ENCODE results near the gene CALM1.

CALM1 gene

GRCh38 chr14:90454041-90455000 is 57.5 kb downstream of the CALM1 start:
- no peak overlapping the region for H3K4me3 ChIP-seq (replicated peaks; ENCODE audit: low read depth, low read length)
- peak; percentile 45 for DNase-seq (ENCODE audit: extremely low read depth, low read depth)
- TF ChIP-seq, protein P1, sequence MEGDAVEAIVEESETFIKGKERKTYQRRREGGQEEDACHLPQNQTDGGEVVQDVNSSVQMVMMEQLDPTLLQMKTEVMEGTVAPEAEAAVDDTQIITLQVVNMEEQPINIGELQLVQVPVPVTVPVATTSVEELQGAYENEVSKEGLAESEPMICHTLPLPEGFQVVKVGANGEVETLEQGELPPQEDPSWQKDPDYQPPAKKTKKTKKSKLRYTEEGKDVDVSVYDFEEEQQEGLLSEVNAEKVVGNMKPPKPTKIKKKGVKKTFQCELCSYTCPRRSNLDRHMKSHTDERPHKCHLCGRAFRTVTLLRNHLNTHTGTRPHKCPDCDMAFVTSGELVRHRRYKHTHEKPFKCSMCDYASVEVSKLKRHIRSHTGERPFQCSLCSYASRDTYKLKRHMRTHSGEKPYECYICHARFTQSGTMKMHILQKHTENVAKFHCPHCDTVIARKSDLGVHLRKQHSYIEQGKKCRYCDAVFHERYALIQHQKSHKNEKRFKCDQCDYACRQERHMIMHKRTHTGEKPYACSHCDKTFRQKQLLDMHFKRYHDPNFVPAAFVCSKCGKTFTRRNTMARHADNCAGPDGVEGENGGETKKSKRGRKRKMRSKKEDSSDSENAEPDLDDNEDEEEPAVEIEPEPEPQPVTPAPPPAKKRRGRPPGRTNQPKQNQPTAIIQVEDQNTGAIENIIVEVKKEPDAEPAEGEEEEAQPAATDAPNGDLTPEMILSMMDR (IDR thresholded peaks at IDR 0.05; ENCODE audit: low read depth, low read length, missing control alignments): no peak

DNA sequence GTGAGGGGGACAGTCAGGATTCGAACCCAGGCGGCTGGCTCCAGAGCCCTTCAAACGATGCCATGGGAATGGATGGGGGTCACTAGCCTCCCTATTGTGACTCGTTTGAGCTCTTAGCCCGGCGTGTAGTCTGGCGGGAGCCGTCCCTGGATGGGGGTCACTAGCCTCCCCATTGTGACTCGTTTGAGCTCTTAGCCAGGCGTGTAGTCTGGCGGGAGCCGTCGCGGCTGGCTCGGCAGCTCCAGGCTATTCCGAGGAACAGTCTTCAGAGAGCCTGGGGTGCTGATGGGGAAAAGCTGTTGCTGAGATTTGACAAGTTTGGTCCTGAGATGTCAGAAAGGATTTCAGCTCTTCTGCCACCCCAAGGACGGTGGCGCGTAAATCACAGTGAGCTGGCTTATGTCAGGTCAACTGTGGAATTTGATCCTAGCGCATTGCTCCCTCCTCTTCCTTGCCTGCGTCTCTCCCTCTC is 58.3 kb downstream of the CALM1 start:
- no peak overlapping the region for H3K4me3 ChIP-seq (replicated peaks; ENCODE audit: low read depth, low read length)
- TF ChIP-seq, protein P1 (IDR thresholded peaks at IDR 0.05; ENCODE audit: low read depth, low read length, missing control alignments): no peak
- DNase-seq (ENCODE audit: extremely low read depth, low read depth): no peak

GRCh38 chr14:90456551-90456950 is 59.7 kb downstream of the CALM1 start:
- no peak overlapping the region for H3K4me3 ChIP-seq (replicated peaks; ENCODE audit: low read depth, low read length)
- DNase-seq (ENCODE audit: extremely low read depth, low read depth): no peak
- TF ChIP-seq, protein P1 (IDR thresholded peaks at IDR 0.05; ENCODE audit: low read depth, low read length, missing control alignments): no peak

- TF ChIP-seq, protein P1 (IDR thresholded peaks at IDR 0.05; ENCODE audit: low read depth, low read length, missing control alignments): no peak
- H3K4me3 ChIP-seq (replicated peaks; ENCODE audit: low read depth, low read length): no peak overlapping the region
- DNase-seq (ENCODE audit: extremely low read depth, low read depth): no peak
Measured at GRCh38 chr14:90457186-90457585, 60.4 kb downstream of the CALM1 start.

All from HFF-Myc (cell line).